Neural crest cell (in vitro differentiated cells): Measurements from ENCODE around the gene CHPF2. TPM values are rescaled to one million over a fixed set of nuclear protein-coding genes. Genes with fewer than 3 reads are reported as not detected.

Experiments
- DNase-seq: peaks from one replicate; pipeline ENCODE4 v3.0.0; 2021; ENCODE audit warnings: low read depth, mixed read lengths, low spot score
- H3K27ac Mint-ChIP-seq: one replicate; pipeline ENCODE4 v1.8.0; 2021; ENCODE audit warnings: mild to moderate bottlenecking, mixed read lengths; ENCODE audit not compliant: unreplicated experiment
- H3K27me3 Mint-ChIP-seq: 2 replicates; pipeline ENCODE4 v1.8.0; 2021; ENCODE audit warnings: low read depth, mild to moderate bottlenecking, mixed read lengths
- H3K36me3 Mint-ChIP-seq: 2 replicates; pipeline ENCODE4 v1.8.0; 2021; ENCODE audit warnings: low read depth, mild to moderate bottlenecking, mixed read lengths
- H3K4me1 Mint-ChIP-seq: 2 replicates; pipeline ENCODE4 v1.8.0; 2021; ENCODE audit warnings: mixed read lengths
- H3K4me3 Mint-ChIP-seq: one replicate; pipeline ENCODE4 v1.8.0; 2021; ENCODE audit warnings: mild to moderate bottlenecking, mixed read lengths
- H3K9me3 Mint-ChIP-seq: 2 replicates; pipeline ENCODE4 v1.8.0; 2021; ENCODE audit warnings: mixed read lengths
- total RNA-seq: library from RNA; stranded (reverse); gene quantifications from 2 replicates; pipeline ENCODE4 v1.2.1, GENCODE V29; 2021
- TF ChIP-seq, protein P1 (sequence below): fragments of 200-600 bp; sonication (generic); conservative IDR thresholded peaks from 2 replicates; pipeline ENCODE4 v1.5.0; 2021; ENCODE audit warnings: antibody characterized with exemption, mild to moderate bottlenecking

Gene CHPF2
- total RNA-seq, 1 donor from 2014 or later, result 34.1 TPM

DNA sequence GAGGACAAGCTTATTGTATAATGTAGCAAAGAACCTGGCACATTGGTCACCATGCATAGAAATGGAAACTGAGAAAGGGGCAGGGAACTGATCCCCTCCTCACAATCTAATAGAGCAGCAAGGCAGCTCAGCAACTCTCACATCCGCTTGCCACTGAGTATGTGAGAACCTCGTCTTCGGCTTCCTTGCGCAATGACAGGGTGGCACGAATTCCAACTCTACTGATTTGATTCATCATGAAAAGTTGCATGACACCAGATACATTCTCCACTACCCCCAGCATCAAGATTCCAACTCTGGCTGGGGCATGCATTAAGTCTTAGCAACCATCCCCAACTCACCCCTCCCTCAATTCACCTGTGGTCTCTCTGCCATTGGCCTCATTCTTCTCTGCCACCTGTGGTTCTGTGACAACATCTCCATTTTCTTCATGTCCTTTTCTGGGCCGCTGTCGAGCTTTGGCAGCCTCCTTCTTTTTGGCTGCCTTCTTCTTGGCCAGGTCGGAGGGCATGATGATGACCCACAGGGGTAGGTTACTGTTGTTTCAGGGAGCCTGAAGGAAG lies 6.3 kb upstream of the CHPF2 start:
- Mint-ChIP-seq H3K27ac (no peak overlapping the region), H3K4me1 (peaks cover 34% of the 10 kb centered on the region), H3K27me3 (no peaks in the 10 kb centered on the region), H3K36me3 (peaks cover 12% of the 10 kb centered on the region), H3K4me3 (peak overlapping the region; percentile 100), H3K9me3 (no peaks in the 10 kb centered on the region)
- TF ChIP-seq, protein P1, sequence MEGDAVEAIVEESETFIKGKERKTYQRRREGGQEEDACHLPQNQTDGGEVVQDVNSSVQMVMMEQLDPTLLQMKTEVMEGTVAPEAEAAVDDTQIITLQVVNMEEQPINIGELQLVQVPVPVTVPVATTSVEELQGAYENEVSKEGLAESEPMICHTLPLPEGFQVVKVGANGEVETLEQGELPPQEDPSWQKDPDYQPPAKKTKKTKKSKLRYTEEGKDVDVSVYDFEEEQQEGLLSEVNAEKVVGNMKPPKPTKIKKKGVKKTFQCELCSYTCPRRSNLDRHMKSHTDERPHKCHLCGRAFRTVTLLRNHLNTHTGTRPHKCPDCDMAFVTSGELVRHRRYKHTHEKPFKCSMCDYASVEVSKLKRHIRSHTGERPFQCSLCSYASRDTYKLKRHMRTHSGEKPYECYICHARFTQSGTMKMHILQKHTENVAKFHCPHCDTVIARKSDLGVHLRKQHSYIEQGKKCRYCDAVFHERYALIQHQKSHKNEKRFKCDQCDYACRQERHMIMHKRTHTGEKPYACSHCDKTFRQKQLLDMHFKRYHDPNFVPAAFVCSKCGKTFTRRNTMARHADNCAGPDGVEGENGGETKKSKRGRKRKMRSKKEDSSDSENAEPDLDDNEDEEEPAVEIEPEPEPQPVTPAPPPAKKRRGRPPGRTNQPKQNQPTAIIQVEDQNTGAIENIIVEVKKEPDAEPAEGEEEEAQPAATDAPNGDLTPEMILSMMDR, result no peak
- DNase-seq, result no peak

DNA sequence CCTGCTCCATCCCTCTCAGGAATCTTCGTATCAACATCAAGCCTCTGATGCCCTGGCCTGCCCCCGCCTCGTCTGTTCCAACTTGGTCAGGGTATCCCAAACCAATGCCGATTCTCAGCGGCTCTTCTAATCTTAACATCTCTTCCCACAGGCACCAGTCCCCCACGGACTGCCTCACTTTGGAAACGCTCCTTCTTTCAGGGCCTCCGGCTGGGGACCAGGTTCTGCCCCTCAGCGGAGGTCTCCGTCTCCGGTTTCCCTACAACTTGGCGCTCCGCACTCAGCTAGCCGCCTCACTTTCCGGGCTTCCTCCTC lies 5.8 kb upstream of the CHPF2 start:
- Mint-ChIP-seq H3K9me3 (no peaks in the 10 kb centered on the region), H3K36me3 (peaks cover 12% of the 10 kb centered on the region), H3K27me3 (no peaks in the 10 kb centered on the region), H3K4me3 (peak overlapping the region; percentile 100), H3K27ac (peak overlapping the region; percentile 98), H3K4me1 (peaks cover 36% of the 10 kb centered on the region)
- TF ChIP-seq, protein P1, result no peak
- DNase-seq, result no peak

GRCh38 chr7:151226875-151227782 lies 5.2 kb upstream of the CHPF2 start, which contains the start of gene ABCF2:
Gene ABCF2 (minus strand): TSS chr7:151227205. CDS start chr7:151226458, 747 bp downstream.
- H3K4me1 Mint-ChIP-seq, result peaks cover 42% of the 10 kb centered on the region
- no peaks in the 10 kb centered on the region for H3K9me3 Mint-ChIP-seq
- TF ChIP-seq, protein P1, result no peak
- no peaks in the 10 kb centered on the region for H3K27me3 Mint-ChIP-seq
- H3K4me3 Mint-ChIP-seq, result peak within 1 kb of the TSS; percentile 100
- DNase-seq, result peak; percentile 93
- H3K36me3 Mint-ChIP-seq, result peaks cover 12% of the 10 kb centered on the region
- H3K27ac Mint-ChIP-seq, result peak within 1 kb of the TSS; percentile 99

DNA sequence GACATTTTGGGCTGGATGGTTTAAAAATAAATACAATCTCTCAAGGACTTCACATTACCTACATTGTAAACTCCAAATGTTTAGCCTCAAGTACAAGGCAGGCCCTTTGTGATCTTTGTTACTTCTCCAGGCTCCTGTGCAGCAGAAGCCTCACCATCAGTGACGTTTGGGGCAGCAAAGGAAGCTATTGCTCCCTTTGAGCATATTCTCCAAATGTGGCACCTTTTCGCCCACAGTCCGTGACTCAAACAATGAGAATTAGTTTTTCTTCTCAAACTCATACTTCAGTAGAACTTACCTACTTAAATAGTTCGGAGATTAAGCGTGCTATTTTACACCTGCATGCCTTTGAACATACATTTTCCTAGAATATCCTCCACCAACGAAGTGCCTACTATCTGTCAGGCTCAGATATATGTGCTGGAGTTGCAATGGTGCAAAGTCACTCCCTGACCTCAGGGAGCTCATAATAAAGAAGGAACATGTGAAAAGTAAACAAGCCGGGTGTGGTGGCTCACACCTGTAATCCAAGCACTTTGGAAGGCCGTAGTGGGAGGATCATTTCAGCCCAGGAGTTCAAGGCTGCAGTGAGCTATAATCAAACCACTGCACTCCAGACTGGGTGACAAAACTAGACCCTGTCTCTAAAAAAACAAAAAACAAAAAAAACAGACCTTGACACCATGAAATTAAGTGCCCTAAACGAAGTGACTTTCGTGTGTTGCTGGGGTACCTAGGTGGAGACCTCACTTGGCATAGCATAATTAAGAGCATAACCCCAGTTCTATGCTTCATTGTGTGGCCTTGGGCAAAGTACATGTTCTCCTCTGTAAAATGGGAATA lies 4.0 kb upstream of the CHPF2 start:
- Mint-ChIP-seq H3K27ac (peak overlapping the region; percentile 99), H3K4me3 (peak overlapping the region; percentile 100), H3K27me3 (no peaks in the 10 kb centered on the region), H3K36me3 (peaks cover 9% of the 10 kb centered on the region), H3K4me1 (peaks cover 48% of the 10 kb centered on the region), H3K9me3 (no peaks in the 10 kb centered on the region)
- TF ChIP-seq, protein P1, result no peak
- no peak for DNase-seq

GRCh38 chr7:151229249-151229648 lies 3.0 kb upstream of the CHPF2 start:
- H3K4me1 Mint-ChIP-seq, result peaks cover 54% of the 10 kb centered on the region
- peaks cover 6% of the 10 kb centered on the region for H3K36me3 Mint-ChIP-seq

More at GRCh38 chr7:151229249-151229648, 3.0 kb upstream of the CHPF2 start:
- Mint-ChIP-seq H3K9me3 (no peaks in the 10 kb centered on the region), H3K27me3 (no peaks in the 10 kb centered on the region), H3K27ac (no peak overlapping the region), H3K4me3 (peak overlapping the region; percentile 100)
- TF ChIP-seq, protein P1, result no peak
- no peak for DNase-seq
